ENCODE data around the gene APMAP. TPM values are rescaled to one million over a fixed set of nuclear protein-coding genes. Genes with fewer than 3 reads are reported as not detected.

The APMAP gene
- polyA plus RNA-seq, 1 of the 3 experiments (the other 2 are of a cell fraction) = 107 TPM

DNA sequence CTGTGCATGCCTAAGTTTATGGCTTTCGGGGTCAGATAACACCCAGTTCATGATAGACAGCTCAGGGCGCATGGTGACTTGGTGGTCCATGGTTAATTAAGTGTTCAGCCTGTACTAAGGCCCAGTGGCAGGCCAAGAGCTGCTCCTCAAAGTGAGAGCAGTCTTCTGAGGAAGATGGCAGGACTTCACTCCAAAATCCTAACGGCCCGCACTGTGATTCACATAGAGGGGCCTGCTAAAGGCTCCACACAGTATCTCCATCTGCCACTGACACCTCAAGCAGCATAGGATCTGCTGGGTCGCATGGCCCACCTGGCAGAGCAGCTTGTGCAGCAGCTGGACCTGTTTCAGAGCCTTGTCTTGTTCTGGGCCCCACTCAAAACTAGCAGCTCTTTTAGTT, 54.1 kb downstream of the APMAP start:
- Histone ChIP-seq H3K36me3 (replicated peaks in 1 of 2; ENCODE audit: control insufficient read depth in 1 of 2, insufficient read depth in 2 of 2, low read length in 1 of 2) (no peaks in the 10 kb centered on the region), H3K27me3 (ENCODE audit: insufficient read depth) (no peaks in the 10 kb centered on the region), H3K4me3 (ENCODE audit: low read depth in 2 of 2, low read length in 1 of 2) (no peak overlapping the region), H3K9me2 (no peaks in the 10 kb centered on the region), H3K4me2 (no peak overlapping the region), H3K79me2 (ENCODE audit: insufficient read depth) (no peaks in the 10 kb centered on the region), H3K27ac (ENCODE audit: low read depth in 2 of 2, low read length in 1 of 2) (no peak overlapping the region), H2AFZ (ENCODE audit: low read depth) (no peak overlapping the region), H3K4me1 (ENCODE audit: control insufficient read depth in 1 of 2, insufficient read depth in 2 of 2, low read depth in 1 of 2, low read length in 1 of 2) (no peaks in the 10 kb centered on the region), H3K9me3 (no peaks in the 10 kb centered on the region), H4K20me1 (ENCODE audit: insufficient read depth) (no peaks in the 10 kb centered on the region), H3K9ac (no peak overlapping the region), H3F3A (replicated peaks; ENCODE audit: insufficient read depth) (no peaks in the 10 kb centered on the region)
- TF ChIP-seq NFIC (IDR thresholded peaks at IDR 0.05; ENCODE audit: borderline replicate concordance) (no peak), RCOR1 (IDR thresholded peaks at IDR 0.05; ENCODE audit: low read length) (no peak), SMC3 (IDR thresholded peaks at IDR 0.05; ENCODE audit: low read depth, low read length) (no peak), SIN3A (IDR thresholded peaks at IDR 0.05; ENCODE audit: borderline replicate concordance, low read depth, low read length) (no peak), CHD2 (IDR thresholded peaks at IDR 0.05; ENCODE audit: low read length, partially characterized antibody) (no peak), MXI1 (IDR thresholded peaks at IDR 0.05; ENCODE audit: low read depth, low read length) (no peak), TEAD4 (IDR thresholded peaks at IDR 0.05; ENCODE audit: borderline replicate concordance, insufficient read depth) (no peak), RFX5 (IDR thresholded peaks at IDR 0.05; ENCODE audit: low read length) (no peak), FOSL2 (IDR thresholded peaks at IDR 0.05; ENCODE audit: borderline replicate concordance, low read depth) (no peak), POLR2AphosphoS5 (IDR thresholded peaks at IDR 0.05; ENCODE audit: low read depth, low read length) (no peak), ELF1 (IDR thresholded peaks at IDR 0.05) (no peak), MEF2A (IDR thresholded peaks at IDR 0.05; ENCODE audit: borderline replicate concordance, low read depth) (no peak), RAD21 (IDR thresholded peaks at IDR 0.05; ENCODE audit: low read length) (no peak), TCF12 (IDR thresholded peaks at IDR 0.05) (no peak), NRF1 (IDR thresholded peaks at IDR 0.05; ENCODE audit: low read depth, low read length) (no peak), TAF1 (IDR thresholded peaks at IDR 0.05; ENCODE audit: borderline replicate concordance, low read depth, low read length) (no peak)
- TF ChIP-seq, protein P1, sequence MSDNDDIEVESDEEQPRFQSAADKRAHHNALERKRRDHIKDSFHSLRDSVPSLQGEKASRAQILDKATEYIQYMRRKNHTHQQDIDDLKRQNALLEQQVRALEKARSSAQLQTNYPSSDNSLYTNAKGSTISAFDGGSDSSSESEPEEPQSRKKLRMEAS (IDR thresholded peaks at IDR 0.05; ENCODE audit: low read depth) = no peak
- TF ChIP-seq, protein P2, sequence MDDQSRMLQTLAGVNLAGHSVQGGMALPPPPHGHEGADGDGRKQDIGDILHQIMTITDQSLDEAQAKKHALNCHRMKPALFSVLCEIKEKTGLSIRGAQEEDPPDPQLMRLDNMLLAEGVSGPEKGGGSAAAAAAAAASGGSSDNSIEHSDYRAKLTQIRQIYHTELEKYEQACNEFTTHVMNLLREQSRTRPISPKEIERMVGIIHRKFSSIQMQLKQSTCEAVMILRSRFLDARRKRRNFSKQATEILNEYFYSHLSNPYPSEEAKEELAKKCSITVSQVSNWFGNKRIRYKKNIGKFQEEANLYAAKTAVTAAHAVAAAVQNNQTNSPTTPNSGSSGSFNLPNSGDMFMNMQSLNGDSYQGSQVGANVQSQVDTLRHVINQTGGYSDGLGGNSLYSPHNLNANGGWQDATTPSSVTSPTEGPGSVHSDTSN (IDR thresholded peaks at IDR 0.05) = no peak
- CTCF ChIA-PET = no interaction called here
- no peak for DNase-seq
- POLR2A ChIA-PET = no interaction called here
- WGBS (ENCODE audit: low lambda C conversion rate) = 22% methylated on average over 5 of the region's 5 CpGs

DNA sequence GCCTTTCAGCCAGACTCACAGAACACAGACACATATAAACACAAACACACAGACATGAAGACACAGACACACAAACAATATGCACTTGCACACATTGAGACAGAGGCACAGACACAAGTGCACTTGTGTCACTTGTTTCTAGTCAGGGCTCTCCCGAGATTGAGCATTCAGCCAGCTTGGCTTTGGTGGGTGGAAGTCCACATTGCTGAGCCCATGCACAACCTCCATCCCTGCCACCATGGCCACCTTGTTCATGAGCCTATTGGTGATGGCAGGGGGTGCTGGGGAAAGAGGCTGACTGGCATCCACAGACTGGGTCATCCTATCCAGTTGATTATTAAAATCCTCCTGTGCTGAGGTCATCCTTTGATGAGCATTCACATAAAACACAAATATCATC, 55.0 kb downstream of the APMAP start:
- ChIA-PET CTCF (no interaction called here), POLR2A (no interaction called here)

More for the DNA sequence above, 55.0 kb downstream of the APMAP start:
- H3K27ac ChIP-seq (ENCODE audit: low read depth in 2 of 2, low read length in 1 of 2) = no peak overlapping the region
- no peaks in the 10 kb centered on the region for H3K9me3 ChIP-seq
- H2AFZ ChIP-seq (ENCODE audit: low read depth) = no peak overlapping the region
- no peak for DNase-seq
- no peaks in the 10 kb centered on the region for H3K79me2 ChIP-seq (ENCODE audit: insufficient read depth)
- no peaks in the 10 kb centered on the region for H3K4me1 ChIP-seq (ENCODE audit: control insufficient read depth in 1 of 2, insufficient read depth in 2 of 2, low read depth in 1 of 2, low read length in 1 of 2)
- no peaks in the 10 kb centered on the region for H3K9me2 ChIP-seq
- TF ChIP-seq POLR2AphosphoS5 (IDR thresholded peaks at IDR 0.05; ENCODE audit: low read depth, low read length) = no peak
- TF ChIP-seq MXI1 (IDR thresholded peaks at IDR 0.05; ENCODE audit: low read depth, low read length) = no peak
- TF ChIP-seq, protein P1 (IDR thresholded peaks at IDR 0.05; ENCODE audit: low read depth) = no peak
- TF ChIP-seq, protein P2 (IDR thresholded peaks at IDR 0.05) = no peak
- no peak for TF ChIP-seq FOXJ3 (CRISPR knock-in tag; IDR thresholded peaks at IDR 0.05)
- no peak for TF ChIP-seq NFIC (IDR thresholded peaks at IDR 0.05; ENCODE audit: borderline replicate concordance)
- no peak for TF ChIP-seq RXRA (IDR thresholded peaks at IDR 0.05; ENCODE audit: borderline replicate concordance, low read depth)
- no peak for TF ChIP-seq SIN3A (IDR thresholded peaks at IDR 0.05; ENCODE audit: borderline replicate concordance, low read depth, low read length)
- H3K4me2 ChIP-seq = no peak overlapping the region
- H3K4me3 ChIP-seq (ENCODE audit: low read depth in 2 of 2, low read length in 1 of 2) = no peak overlapping the region
- no peaks in the 10 kb centered on the region for H3K36me3 ChIP-seq (replicated peaks in 1 of 2; ENCODE audit: control insufficient read depth in 1 of 2, insufficient read depth in 2 of 2, low read length in 1 of 2)
- no peak overlapping the region for H3K9ac ChIP-seq
- H4K20me1 ChIP-seq (ENCODE audit: insufficient read depth) = no peaks in the 10 kb centered on the region
- H3K27me3 ChIP-seq (ENCODE audit: insufficient read depth) = no peaks in the 10 kb centered on the region
- H3F3A ChIP-seq (replicated peaks; ENCODE audit: insufficient read depth) = no peaks in the 10 kb centered on the region
- WGBS (ENCODE audit: low lambda C conversion rate) = 10% methylated on average over 1 of the region's 1 CpG
